GM13977 (cell line): ENCODE results near the gene NKD1.
A peak's percentile ranks its signal among the peaks of the same experiment; 100 is the strongest.

Experiments used
- DNase-seq: peaks from one replicate; pipeline ENCODE4 v3.0.0; 2012; ENCODE audit warnings: low spot score
- CTCF ChIP-seq: IDR thresholded peaks from 2 replicates; pipeline ENCODE4 v1.5.1; 2012; ENCODE audit warnings: mild to moderate bottlenecking, control low read depth; ENCODE audit not compliant: insufficient read depth; ENCODE audit errors: extremely low read depth, missing control alignments
- in situ Hi-C: fragments of 300-500 bp; cut with MboI; formaldehyde crosslinking; loops from one replicate; pipeline ENCODE4 v1.12.0; 2022; ENCODE audit warnings: low sequenced_read_pairs, low pct_unique_long_range_greater_than_20kb, mixed read lengths, inconsistent platforms; ENCODE audit not compliant: unreplicated experiment

NKD1 gene

DNA sequence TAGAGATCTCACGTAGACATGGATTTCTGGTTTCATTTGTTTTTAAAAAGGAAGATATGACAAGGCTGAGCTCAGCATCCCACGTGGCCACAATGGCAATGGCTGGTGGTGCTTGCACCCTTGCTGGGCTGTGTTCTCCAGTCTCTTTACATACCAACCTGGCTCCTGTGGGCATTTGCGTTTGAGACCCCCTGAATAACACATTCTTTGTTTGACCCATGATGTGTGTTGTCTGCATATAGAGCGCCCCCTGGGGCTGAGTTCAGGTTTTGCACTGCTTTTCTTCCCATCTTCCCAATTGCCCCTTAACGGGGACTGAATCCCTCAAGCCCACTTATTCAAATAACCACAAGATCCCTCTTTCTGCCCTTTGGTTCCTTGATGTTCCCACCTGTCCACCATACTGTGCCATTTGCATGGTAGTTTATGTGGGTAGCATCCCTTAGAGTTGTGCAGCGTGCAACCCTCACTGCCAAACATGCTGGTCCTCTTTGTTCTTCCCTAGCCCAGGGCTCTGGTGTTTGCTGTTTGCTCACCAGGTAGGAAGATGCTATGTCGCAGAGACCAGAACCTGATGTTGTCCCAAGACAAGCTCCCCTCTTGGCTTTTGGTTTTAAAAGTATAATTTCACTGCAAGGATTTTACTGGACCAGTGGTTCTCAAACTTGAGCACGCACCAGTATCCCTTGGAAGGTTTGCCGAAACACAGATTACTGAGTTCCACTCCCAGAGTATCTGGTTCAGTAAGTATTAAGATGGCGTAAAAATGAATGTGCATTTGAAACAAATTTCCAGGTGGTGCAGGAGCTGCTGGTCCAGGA, 38.5 kb upstream of the NKD1 start:
- peak; percentile 74 for TF ChIP-seq CTCF
- in situ Hi-C loops: loop anchor here (10.0 kb wide), 1 partner anchor 135 kb away; no protein-coding TSS in a partner anchor
- DNase-seq: peak; percentile 45

GRCh38 chr16:50515218-50515617, 33.0 kb upstream of the NKD1 start:
- DNase-seq: no peak
- TF ChIP-seq CTCF: no peak
- in situ Hi-C loops: no loop called here

DNA sequence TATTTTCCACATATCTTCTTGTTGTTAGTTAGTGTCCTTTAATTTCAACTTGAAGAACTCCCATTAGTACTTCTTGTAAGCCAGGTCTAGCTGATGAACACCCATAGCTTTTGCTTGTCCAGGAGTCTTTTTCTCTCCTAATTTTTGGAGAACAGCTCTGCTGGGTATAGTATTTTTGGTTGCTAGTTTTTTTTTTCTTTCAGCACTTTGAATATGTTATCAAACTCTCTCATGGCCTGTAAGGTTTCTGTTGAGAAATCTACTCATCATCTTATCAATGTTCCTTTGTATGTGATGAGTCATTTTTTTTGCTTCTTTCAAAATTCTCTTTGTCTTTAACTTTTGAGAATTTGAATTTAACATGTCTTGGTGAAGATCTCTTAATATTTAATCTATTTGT, 31.8 kb upstream of the NKD1 start:
- DNase-seq: no peak
- in situ Hi-C loops: no loop called here
- TF ChIP-seq CTCF: no peak

DNA sequence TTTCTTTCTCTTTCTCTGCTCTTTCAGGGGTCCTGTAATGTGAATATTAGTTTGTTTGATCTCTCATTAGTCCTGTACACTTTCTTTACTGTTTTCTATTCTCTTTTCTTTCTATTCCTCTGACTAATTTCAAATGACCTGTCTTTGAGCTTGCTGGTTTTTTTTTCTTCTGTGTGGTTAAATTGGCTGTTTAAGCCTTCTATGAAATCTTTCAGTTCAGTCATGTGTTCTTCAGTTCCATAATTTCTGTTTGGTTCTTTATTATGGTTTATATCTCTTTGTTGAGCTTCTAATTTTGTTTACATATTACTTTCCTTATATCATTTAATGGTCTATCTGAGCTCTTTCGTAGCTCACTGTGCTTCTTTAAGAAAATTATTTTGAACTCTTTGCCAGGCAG, 31.3 kb upstream of the NKD1 start:
- in situ Hi-C loops: no loop called here
- no peak for DNase-seq
- no peak for TF ChIP-seq CTCF

- in situ Hi-C loops: no loop called here
- no peak for TF ChIP-seq CTCF
- DNase-seq: no peak
These were observed 30.5 kb upstream of the NKD1 start for GRCh38 chr16:50517450-50518252.

DNA sequence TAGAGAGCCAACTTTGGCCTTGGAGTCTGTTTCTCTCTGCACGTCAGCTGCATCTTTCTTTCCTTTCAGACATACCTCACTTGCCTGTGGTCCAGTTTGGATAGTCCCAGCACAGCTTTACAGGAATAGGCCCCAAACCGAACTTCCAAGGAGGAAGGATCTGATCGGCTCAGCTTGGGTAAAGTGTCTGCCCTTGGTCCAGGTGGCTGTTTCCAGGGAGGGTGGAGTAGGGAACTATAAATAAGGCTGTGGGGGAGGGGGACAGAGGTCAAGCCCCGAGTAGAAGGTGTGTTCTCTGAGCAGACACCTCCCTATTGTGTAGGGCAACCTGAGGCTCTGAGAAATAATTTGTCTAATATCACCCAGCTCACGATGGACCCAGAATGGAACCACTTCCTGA, 29.2 kb upstream of the NKD1 start:
- no peak for TF ChIP-seq CTCF
- DNase-seq: no peak
- in situ Hi-C loops: no loop called here
